Esophagus muscularis mucosa (tissue), 4 donors: ENCODE results near the gene IGSF8. TPM values are rescaled to one million over a fixed set of nuclear protein-coding genes. Genes with fewer than 3 reads are reported as not detected.
"Not testable (repeated sequence)": the region's sequence is repeated elsewhere in the genome, so short reads cannot be mapped to it uniquely, and the experiment has no call there.

Source experiments
- DNase-seq: peaks from one replicate; pipeline ENCODE4 v3.0.0-alpha.2; 2017; ENCODE audit errors: extremely low spot score
- H3K27ac ChIP-seq, 4 donors: fragments of 200-600 bp; sonication (generic); replicated peaks in 1 of 4; 1 replicate in 3 of 4; 2 replicates in 1 of 4; pipeline ENCODE4 v1.5.1; 2016 to 2019; ENCODE audit warnings: mild to moderate bottlenecking in 1 of 4
- H3K27me3 ChIP-seq, 4 donors: fragments of 200-600 bp; sonication (generic); one replicate each; pipeline versions ENCODE4 v1.5.1 to v1.6.0; 2016 to 2019
- H3K36me3 ChIP-seq, 4 donors: fragments of 200-600 bp; sonication (generic); one replicate each; pipeline ENCODE4 v1.5.1; 2016 to 2019
- H3K4me1 ChIP-seq, 4 donors: fragments of 200-600 bp; sonication (generic); one replicate each; pipeline ENCODE4 v1.5.1; 2016 to 2019
- H3K4me3 ChIP-seq, 4 donors: fragments of 200-600 bp; sonication (generic); 1 replicate in 2 of 4; 2 replicates in 2 of 4; pipeline ENCODE4 v1.5.1; 2016 to 2019; ENCODE audit warnings: mild to moderate bottlenecking in 4 of 4, moderate library complexity in 1 of 4
- H3K9me3 ChIP-seq, 4 donors: fragments of 200-600 bp; sonication (generic); 1 replicate in 3 of 4; 2 replicates in 1 of 4; pipeline ENCODE4 v1.5.1; 2016 to 2019
- EP300 ChIP-seq: sonication (generic); formaldehyde crosslinking; IDR thresholded peaks from one replicate; pipeline ENCODE4 v1.6.1; 2017; ENCODE audit warnings: antibody characterized with exemption
- POLR2A ChIP-seq: fragments of 450-650 bp; IDR thresholded peaks from one replicate; pipeline ENCODE4 v1.6.1; 2017; ENCODE audit warnings: antibody characterized with exemption, moderate library complexity, mild to moderate bottlenecking, low read depth
- POLR2AphosphoS5 ChIP-seq, 2 donors: sonication (generic); formaldehyde crosslinking; IDR thresholded peaks; one replicate each; pipeline ENCODE4 v1.6.1; 2017; ENCODE audit warnings: antibody characterized with exemption in 2 of 2
- WGBS: methylation state at CpG from one replicate; pipeline ENCODE4 v1.1.5; 2018; 5-methylcytosine and 5-hydroxymethylcytosine counted together
- intact Hi-C: fragments of 100-400 bp; cut with DNase I; formaldehyde crosslinking; loops from one replicate; pipeline ENCODE4 v1.15.1; 2023
- total RNA-seq, 4 donors: library from RNA; depleted of rRNA; stranded (reverse); fragments of >200 nt; gene quantifications; one replicate each; pipeline versions ENCODE4 v1.1.0 to v1.2.1, GENCODE V29; 2016
- TF ChIP-seq, protein P1 (sequence below), 3 experiments: fragments of 200-600 bp in 2 of 3; fragments of 450-650 bp in 1 of 3; sonication (generic) in 2 of 3; IDR thresholded peaks; one replicate each; pipeline ENCODE4 v1.5.1; 2017 to 2019; ENCODE audit warnings: antibody characterized with exemption in 3 of 3, mild to moderate bottlenecking in 2 of 3, moderate library complexity in 1 of 3

The IGSF8 gene
- total RNA-seq, 4 donors from 2014 or later = 12.0 to 27.0 (median 21.9) TPM

DNA sequence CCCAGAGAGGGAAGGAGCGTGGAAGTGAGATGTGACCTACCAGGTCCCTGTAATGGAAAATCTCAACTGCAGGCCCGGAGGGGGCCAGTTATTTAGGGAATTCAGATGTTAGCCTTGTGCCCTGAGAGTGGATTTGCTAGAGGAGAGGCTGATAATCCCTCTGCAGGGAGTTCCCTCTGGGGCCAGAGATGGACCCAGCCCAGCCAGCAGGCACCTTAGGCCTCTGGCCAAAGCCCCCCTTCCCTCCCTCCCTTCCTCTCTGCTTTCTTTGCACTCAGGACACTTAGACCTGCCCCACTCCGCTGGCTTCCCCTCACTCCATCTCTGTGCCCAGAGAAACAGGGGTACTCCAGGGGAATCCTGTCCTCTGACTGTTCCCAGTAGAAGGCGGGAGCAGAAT lies 15.7 kb upstream of the IGSF8 start:
- Histone ChIP-seq H3K9me3 (no peaks in the 10 kb centered on the region), H3K36me3 (no peaks in the 10 kb centered on the region), H3K27ac (peak overlapping the region; percentile 85 to 95 (median 88)), H3K4me1 (peaks cover 43 to 80% (median 70%) of the 10 kb centered on the region in 4 donors), H3K27me3 (peaks cover 0 to 4% (median 0%) of the 10 kb centered on the region in 4 donors), H3K4me3 (no peak overlapping the region)
- intact Hi-C loops = loop anchor here (5.0 kb wide), 1 partner anchor 38 kb away; the partner anchor contains the start of gene ATP1A4
- 53% methylated on average over 4 of the region's 4 CpGs for WGBS
- no peak for TF ChIP-seq POLR2A
- TF ChIP-seq POLR2AphosphoS5 (IDR thresholded peaks at IDR 0.05) = peak in 1 of 2 donors; percentile 8
- DNase-seq = no peak

DNA sequence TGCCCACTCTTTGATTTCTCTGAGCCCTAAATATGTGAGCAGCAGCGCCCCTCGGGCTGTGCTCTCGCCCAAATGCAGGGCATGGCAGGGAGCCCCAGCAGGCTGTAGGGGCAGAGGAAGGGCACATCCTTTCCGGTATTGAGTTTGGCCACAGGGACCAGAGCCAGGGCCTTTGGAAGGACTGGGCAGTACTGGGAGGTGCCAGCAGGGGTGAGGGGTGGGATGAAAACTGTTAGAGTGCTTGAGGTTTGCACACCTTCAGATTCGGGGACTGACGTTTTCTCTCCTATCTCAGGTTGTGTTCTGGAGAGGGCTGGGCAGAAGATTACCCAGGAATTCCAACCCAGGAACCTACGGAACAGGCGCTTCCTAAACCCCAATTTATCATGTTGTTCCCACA lies 15.0 kb upstream of the IGSF8 start:
- no peak for DNase-seq
- H3K4me3 ChIP-seq = no peak overlapping the region
- WGBS = 76% methylated on average over 8 of the region's 8 CpGs
- peaks cover 0 to 4% (median 0%) of the 10 kb centered on the region in 4 donors for H3K27me3 ChIP-seq
- no peak for TF ChIP-seq EP300
- TF ChIP-seq, protein P1, sequence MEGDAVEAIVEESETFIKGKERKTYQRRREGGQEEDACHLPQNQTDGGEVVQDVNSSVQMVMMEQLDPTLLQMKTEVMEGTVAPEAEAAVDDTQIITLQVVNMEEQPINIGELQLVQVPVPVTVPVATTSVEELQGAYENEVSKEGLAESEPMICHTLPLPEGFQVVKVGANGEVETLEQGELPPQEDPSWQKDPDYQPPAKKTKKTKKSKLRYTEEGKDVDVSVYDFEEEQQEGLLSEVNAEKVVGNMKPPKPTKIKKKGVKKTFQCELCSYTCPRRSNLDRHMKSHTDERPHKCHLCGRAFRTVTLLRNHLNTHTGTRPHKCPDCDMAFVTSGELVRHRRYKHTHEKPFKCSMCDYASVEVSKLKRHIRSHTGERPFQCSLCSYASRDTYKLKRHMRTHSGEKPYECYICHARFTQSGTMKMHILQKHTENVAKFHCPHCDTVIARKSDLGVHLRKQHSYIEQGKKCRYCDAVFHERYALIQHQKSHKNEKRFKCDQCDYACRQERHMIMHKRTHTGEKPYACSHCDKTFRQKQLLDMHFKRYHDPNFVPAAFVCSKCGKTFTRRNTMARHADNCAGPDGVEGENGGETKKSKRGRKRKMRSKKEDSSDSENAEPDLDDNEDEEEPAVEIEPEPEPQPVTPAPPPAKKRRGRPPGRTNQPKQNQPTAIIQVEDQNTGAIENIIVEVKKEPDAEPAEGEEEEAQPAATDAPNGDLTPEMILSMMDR (IDR thresholded peaks at IDR 0.05) = no peak
- no peak for TF ChIP-seq POLR2AphosphoS5 (IDR thresholded peaks at IDR 0.05)
- TF ChIP-seq POLR2A = no peak
- H3K9me3 ChIP-seq = no peaks in the 10 kb centered on the region
- peaks cover 38 to 79% (median 66%) of the 10 kb centered on the region in 4 donors for H3K4me1 ChIP-seq
- H3K36me3 ChIP-seq = no peaks in the 10 kb centered on the region
- peak overlapping the region; percentile 85 to 95 (median 88) for H3K27ac ChIP-seq
- intact Hi-C loops = loop anchor here (5.0 kb wide), 1 partner anchor 39 kb away; the partner anchor contains the start of gene ATP1A4

DNA sequence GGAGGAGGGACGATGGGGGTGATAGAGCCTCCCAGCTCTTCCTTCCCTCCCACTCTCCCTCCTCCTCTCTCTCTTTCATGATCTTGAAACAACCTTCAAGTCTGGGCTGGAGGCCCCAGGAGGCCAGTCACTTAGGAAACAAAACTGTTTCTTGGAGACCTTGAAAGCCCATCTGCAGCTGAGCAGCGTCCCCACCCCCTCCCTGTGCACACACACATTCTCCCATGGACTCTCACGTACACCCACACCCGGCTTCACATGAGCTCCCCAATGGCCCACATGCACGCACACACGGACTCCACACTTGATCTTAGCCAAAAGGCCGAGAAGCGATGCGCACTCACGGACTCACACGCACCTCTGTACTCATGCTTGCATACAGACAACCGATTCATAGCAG lies 13.9 kb upstream of the IGSF8 start:
- Histone ChIP-seq H3K4me3 (no peak overlapping the region), H3K27me3 (peaks cover 0 to 4% (median 0%) of the 10 kb centered on the region in 4 donors), H3K9me3 (no peaks in the 10 kb centered on the region), H3K36me3 (no peaks in the 10 kb centered on the region), H3K27ac (peak overlapping the region; percentile 6 to 95 (median 62)), H3K4me1 (peaks cover 28 to 69% (median 56%) of the 10 kb centered on the region in 4 donors)
- intact Hi-C loops = loop anchor here (5.0 kb wide), 1 partner anchor 40 kb away; the partner anchor contains the start of gene ATP1A4
- WGBS = 73% methylated on average over 12 of the region's 12 CpGs
- no peak for DNase-seq
- TF ChIP-seq EP300 = no peak
- TF ChIP-seq, protein P1 (IDR thresholded peaks at IDR 0.05) = no peak
- no peak for TF ChIP-seq POLR2A
- no peak for TF ChIP-seq POLR2AphosphoS5 (IDR thresholded peaks at IDR 0.05)

DNA sequence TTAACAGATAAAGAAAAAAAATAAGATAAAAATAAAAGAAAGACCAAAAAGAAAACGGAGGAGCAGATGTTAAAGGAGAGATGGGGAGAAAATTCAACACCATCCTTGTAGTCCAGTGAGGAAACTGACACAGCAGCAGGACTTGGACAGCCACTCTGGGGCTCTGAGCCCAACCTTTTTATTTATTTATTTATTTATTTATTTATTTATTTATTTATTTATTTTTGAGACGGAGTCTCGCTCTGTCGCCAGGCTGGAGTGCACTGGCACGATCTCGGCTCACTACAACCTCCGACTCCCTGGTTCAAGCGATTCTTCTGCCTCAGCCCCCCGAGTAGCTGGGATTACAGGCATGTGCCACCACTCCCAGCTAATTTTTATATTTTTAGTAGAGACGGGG lies 13.0 kb upstream of the IGSF8 start:
- intact Hi-C loops = loop anchor here (5.0 kb wide), 1 partner anchor 41 kb away; the partner anchor contains the start of gene ATP1A4
- WGBS = 88% methylated on average over 10 of the region's 10 CpGs

DNA sequence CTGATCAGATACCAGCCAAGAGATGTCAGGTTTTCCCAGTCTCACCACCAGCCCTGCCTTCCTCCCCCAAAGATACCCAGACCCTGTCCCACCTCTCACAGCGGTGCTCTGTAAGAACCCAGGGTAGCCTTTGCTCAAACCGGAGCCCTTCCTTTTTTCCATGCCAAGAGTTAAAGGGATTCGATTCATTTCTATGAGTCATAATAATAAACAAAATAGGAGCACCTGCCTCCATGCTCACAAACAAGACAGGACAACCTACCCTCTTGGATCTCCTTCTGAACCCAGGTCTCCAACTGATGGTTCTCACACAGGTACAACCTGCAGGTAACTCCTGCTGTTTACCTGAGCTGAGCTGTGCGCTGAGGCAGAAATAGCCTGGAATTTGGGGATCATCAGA lies 11.3 kb upstream of the IGSF8 start:
- no peaks in the 10 kb centered on the region for H3K36me3 ChIP-seq
- no peaks in the 10 kb centered on the region for H3K9me3 ChIP-seq
- H3K4me1 ChIP-seq = peaks cover 20 to 49% (median 40%) of the 10 kb centered on the region in 4 donors
- WGBS = 73% methylated on average over 4 of the region's 4 CpGs
- H3K27me3 ChIP-seq = no peaks in the 10 kb centered on the region
- TF ChIP-seq POLR2A (no peak), POLR2AphosphoS5 (IDR thresholded peaks at IDR 0.05) (no peak), EP300 (no peak)
- TF ChIP-seq, protein P1 (IDR thresholded peaks at IDR 0.05) = no peak
- DNase-seq = no peak
- no peak overlapping the region for H3K4me3 ChIP-seq
- intact Hi-C loops = loop anchor here (5.0 kb wide), 1 partner anchor 43 kb away; the partner anchor contains the start of gene ATP1A4
- H3K27ac ChIP-seq = no peak overlapping the region

More for the DNA sequence above, 13.0 kb upstream of the IGSF8 start:
- H3K36me3 ChIP-seq, DNase-seq, H3K4me3 ChIP-seq, H3K9me3 ChIP-seq, H3K27me3 ChIP-seq: not testable (repeated sequence)
- peaks cover 28 to 60% (median 50%) of the 10 kb centered on the region in 4 donors for H3K4me1 ChIP-seq
- peak overlapping the region in 1 of 4 donors; percentile 85 for H3K27ac ChIP-seq
